Fibroblast of the conjunctiva (primary cell): ENCODE data around the gene OMG.
"Not testable (repeated sequence)": the region's sequence is repeated elsewhere in the genome, so short reads cannot be mapped to it uniquely, and the experiment has no call there.

Experiments
- DNase-seq: peaks from one replicate; pipeline ENCODE4 v3.0.0-alpha.2; 2010; ENCODE audit warnings: low read depth

Gene OMG

DNA sequence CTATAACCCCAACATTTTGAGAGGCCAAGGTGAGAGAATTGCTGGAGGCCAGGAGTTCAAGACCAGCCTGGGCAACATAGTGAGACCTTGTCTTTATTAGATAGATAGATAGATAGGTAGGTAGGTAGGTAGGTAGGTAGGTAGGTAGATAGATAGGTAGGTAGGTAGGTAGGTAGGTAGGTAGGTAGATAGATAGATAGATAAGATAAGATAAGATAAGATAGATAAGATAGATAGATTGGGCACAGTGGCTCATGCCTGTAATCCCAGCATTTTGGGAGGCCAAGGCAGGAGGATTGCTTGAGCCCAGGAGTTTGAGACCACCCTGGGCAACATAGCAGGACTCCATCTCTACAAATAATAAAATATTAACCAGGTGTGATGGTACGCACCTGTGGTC lies 34.1 kb downstream of the OMG start:
- not testable (repeated sequence) for DNase-seq

DNA sequence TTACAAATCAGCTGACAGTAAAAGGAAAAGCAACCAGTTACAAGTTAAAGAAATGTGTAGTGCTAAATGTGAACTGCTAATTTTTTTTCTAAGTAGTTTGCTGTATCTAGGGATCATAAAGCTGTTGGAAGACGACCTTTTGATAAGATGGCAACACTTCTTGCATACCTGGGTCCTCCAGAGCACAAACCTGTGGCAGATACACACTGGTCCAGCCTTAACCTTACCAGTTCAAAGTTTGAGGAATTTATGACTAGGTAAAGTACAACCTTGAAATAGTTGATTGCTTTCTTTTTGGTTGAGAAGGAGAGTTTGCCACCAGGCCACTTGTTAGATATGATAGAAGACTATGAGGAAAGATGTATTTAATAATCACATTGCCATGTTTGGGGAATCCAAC lies 35.4 kb downstream of the OMG start:
- DNase-seq, result no peak

DNA sequence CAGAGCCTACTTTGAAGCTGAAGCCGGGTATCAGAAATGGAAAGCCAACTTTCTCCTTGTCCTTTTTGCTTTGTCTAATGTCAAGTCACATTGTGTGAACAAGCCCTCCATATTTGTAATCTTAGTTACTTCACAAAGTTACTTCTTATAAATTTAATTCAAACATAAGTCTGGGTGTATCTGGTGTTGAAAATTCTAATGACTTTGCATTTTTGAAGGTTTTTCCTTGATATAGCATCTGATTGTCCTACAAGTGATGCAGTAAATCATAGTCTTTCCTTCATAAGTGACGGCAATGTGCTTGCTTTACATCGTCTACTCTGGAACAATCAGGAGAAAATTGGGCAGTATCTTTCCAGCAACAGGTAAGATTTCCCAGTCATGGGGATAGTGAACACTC lies 36.9 kb downstream of the OMG start:
- DNase-seq, result no peak

DNA sequence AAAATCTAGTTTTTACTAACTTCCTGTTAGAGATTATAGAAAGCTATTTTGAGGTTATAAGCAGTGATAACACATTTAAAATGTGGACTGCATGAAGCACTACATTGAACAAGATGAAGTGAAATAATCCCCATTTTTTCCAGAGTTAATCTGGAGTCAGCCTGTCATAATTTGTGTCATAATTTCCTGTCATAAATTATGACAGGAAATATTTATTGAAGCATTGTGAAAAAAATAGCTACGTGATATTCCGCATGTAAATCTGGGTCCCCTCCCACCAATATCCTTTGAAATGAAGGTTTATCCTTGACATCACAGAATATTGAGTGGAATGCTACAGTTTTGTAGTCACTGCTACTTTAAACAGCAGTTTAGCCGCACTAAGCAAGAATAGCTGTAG lies 40.1 kb downstream of the OMG start:
- no peak for DNase-seq

DNA sequence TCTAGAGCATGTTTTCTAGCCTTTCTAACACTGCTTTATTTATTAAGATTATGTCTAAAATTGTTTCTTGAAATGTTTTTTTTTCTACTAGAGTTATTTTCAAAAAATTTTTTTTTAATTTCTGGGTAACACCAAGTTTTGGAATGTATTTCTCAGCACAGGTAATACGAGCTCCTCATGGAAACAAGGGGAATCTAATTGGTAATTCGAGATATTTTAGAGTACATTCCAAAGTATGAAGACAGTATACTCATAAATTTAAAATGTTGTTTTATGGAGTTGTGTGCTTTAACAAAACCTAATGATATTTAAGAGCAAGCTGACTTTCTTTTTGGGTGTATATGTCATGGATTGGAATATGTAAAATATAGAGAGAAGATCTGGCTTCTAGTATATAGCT lies 42.4 kb downstream of the OMG start:
- DNase-seq, result no peak

DNA sequence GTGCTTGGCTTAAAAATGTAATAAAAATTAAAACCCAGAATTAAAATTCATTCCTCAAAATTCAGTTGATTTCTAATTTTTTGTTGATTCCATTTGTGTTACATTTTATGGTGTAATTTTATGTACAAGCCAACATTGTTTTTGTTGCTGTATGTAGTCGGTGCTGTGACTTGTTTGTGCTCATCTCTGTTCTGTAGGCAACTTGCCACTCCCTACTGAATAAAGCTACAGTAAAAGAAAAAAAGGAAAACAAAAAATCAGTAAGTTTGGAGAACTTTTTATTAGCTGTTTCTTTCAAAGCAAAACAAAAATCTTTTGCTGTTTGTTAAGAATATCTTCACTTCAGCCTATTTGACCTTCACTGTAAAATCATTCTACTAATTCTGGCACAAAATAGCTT lies 44.3 kb downstream of the OMG start:
- DNase-seq, result no peak

DNA sequence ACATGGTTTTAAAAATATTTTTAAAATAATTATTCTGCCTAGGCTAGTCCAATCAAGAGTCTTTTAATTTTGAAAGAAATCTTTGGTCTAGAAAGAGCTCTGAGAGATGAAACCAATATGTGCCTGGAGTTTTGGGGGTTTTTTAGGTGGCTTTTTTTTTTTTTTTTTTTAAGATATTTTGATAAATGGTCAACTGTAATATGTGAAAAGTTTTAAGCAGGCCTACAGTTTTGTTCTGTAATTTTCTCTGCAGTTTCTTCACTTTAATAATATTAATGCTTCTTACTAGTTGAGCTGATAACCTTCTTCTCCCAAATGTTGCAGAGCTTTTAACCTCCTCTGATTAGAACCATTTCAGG lies 45.1 kb downstream of the OMG start:
- DNase-seq, result no peak

DNA sequence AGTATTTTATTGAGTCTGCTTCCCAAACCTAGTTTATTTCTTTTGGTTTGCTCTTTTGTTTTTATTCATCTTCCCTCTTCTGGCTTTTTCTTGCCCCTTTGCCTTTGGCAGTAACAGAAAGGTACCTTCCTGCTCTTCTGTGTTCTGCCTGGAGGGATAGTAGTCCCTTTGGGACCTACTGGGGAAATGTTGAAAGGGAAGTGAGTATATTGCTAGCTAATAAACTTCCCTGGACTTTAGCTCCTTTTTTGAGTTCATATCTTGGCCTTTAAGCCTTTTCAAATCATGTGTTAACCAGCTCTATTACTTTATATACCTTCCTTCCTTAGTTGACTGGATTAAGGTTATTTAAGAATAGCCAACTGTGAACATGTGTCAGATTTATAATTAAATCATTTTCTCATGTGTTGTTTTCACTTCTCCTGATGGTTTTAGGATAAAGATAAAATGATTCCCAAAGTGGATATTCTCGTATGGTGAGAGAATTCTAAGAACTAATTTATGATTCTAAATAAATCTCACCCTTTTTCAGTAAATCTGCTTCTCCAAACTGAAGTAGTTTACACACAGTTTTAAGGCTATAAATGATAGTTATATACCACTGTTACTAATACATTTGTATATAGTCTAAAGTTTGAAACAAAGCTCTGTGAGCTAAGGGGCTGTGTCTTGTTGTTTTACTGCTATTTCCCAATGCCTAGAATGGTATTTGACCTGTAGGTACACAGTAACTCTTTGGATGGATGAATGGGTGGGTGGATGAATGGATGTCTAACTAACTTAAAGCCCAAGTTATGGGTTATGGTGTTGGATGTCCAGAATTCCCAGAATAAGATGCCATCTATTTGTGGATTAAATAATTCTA lies 45.7 kb downstream of the OMG start:
- no peak for DNase-seq

DNA sequence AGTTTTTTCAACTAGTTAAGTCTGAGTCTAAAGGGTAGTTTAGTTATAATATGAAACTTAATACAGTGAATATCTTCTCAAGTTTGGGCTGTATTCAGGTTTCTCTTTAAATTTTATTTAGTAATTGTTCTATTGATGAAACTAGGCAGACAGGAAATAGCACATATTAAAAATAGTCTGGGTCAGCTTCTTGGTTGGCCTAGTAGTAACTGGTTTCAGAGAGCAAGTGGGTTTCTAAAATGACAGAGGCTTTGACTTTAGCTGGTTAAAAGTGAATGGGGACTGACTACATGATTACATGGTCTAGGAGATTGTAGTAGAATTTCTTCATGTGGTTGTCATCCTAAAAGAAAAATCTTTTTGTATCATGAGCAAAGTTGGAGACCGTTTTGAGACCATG lies 46.8 kb downstream of the OMG start:
- DNase-seq, result no peak

DNA sequence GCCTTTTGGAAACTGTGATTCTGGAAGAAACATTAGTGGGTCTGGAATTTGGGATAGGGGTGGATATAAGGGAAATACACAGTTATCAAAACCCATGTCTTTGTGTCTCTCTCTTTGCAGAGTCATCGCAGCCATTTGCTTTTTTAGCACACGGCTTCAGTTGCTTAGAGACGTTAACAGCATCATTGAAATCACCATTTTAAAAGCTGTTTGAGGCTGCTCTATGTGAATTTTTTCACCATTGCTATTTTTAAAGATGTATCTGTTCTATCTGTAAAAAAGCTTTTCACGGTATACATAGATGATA lies 47.3 kb downstream of the OMG start:
- no peak for DNase-seq

DNA sequence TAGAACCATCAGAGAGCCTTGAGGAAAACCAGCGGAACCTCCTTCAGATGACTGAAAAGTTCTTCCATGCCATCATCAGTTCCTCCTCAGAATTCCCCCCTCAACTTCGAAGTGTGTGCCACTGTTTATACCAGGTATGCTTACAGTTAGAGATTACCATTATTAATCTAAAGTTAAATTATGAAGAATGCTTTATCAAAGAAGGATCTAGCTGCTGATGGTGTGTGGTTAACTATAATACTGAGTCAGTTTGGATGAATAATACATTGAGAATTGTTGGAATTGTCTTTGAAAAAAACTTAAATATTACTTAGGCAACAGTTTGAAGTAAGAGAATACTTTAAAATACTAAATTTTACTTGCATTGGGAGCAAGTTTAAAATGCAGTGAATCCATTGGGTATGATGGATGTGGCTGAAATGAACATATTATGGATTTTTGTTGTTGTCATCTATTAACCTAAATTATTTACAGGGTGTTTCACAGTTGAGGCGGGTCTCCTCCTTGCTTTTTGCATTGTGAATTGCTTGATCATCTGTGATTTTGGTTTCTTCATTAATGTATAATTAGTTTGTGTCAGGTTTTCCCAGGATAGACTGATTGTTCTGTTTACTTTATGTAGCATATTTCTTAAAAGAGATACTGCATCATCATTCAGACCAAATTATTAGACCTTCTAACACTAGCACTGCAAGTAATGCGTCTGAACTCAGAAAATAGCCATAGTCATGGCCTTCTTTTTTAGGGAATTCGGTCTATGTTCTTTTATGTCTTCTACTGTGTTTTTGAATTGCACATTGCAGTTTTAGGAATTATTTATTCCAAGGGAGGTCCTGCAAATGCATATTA lies 47.8 kb downstream of the OMG start:
- DNase-seq, result no peak
